HepG2 (cell line): ENCODE measurements around the gene MTHFD1L. TPM values are rescaled to one million over a fixed set of nuclear protein-coding genes. Genes with fewer than 3 reads are reported as not detected.
A peak's percentile ranks its signal among the peaks of the same experiment; 100 is the strongest.

Source experiments
- AGO1 ChIP-seq: fragments of 200-400 bp; formaldehyde crosslinking; IDR thresholded peaks from 2 replicates; pipeline ENCODE4 v1.6.1; 2017; ENCODE audit warnings: mild to moderate bottlenecking, low read depth, low read length, moderate library complexity; ENCODE audit not compliant: poor library complexity, severe bottlenecking
- HOXA3 ChIP-seq: sonication (generic); formaldehyde crosslinking; IDR thresholded peaks from 2 replicates; pipeline ENCODE4 v1.5.0; 2020; ENCODE audit warnings: missing genetic modification reagents
- HOXA7 ChIP-seq: sonication (generic); formaldehyde crosslinking; IDR thresholded peaks from 2 replicates; pipeline ENCODE4 v1.8.1; 2022; ENCODE audit warnings: mild to moderate bottlenecking, missing genetic modification reagents, moderate library complexity
- MIER3 ChIP-seq: IDR thresholded peaks from 2 replicates; pipeline ENCODE4 v1.6.1; 2016; ENCODE audit warnings: missing compliant biosample characterization, borderline replicate concordance
- RCOR2 ChIP-seq: IDR thresholded peaks from 2 replicates; pipeline ENCODE4 v1.6.1; 2016; ENCODE audit warnings: missing biosample characterization, missing genetic modification reagents
- ZNF317 ChIP-seq: sonication (generic); formaldehyde crosslinking; IDR thresholded peaks from 2 replicates; pipeline ENCODE4 v1.5.0; 2020; ENCODE audit warnings: mild to moderate bottlenecking, missing genetic modification reagents
- ZNF629 ChIP-seq: sonication (generic); formaldehyde crosslinking; conservative IDR thresholded peaks from 2 replicates; pipeline ENCODE4 v1.5.0; 2020; ENCODE audit warnings: missing genetic modification reagents
- ZNF83 ChIP-seq: sonication (generic); formaldehyde crosslinking; IDR thresholded peaks from 2 replicates; pipeline ENCODE4 v1.4.0; 2020; ENCODE audit warnings: missing genetic modification reagents, mild to moderate bottlenecking, borderline replicate concordance
- ZNF841 ChIP-seq: sonication (generic); formaldehyde crosslinking; IDR thresholded peaks from 2 replicates; pipeline ENCODE4 v1.8.1; 2023; ENCODE audit warnings: missing genetic modification reagents, borderline replicate concordance
- ZSCAN9 ChIP-seq: IDR thresholded peaks from 2 replicates; pipeline ENCODE4 v1.6.1; 2016; ENCODE audit warnings: borderline replicate concordance
- polyA plus RNA-seq, 8 experiments: library from polyadenylated mRNA; depleted of rRNA in 3 of 8; stranded (reverse) in 7 of 8; unstranded in 1 of 8; fragments of >200 nt; fragmentation: Illumina TruSeq in 4 of 8; extraction: Trizol in 4 of 8; gene quantifications; 2 replicates each; pipeline versions ENCODE4 v1.2.1 to v1.2.3, GENCODE V29; 2011 to 2016; ENCODE audit warnings: low read depth in 4 of 8, missing spikeins in 1 of 8, mixed read lengths in 1 of 8; ENCODE audit not compliant: insufficient read depth in 1 of 8
- total RNA-seq, 5 experiments: library from RNA; depleted of rRNA; stranded (reverse); fragments of >200 nt; fragmentation: Illumina TruSeq; extraction: Trizol; gene quantifications; 2 replicates each; pipeline ENCODE4 v1.2.3, GENCODE V29; 2016; ENCODE audit warnings: low read depth in 1 of 5
- TF ChIP-seq, protein P1 (sequence below): sonication (generic); formaldehyde crosslinking; IDR thresholded peaks from 2 replicates; pipeline ENCODE4 v1.5.1; 2020; ENCODE audit warnings: mild to moderate bottlenecking, missing genetic modification reagents, borderline replicate concordance
- TF ChIP-seq, protein P2 (sequence below): sonication (generic); formaldehyde crosslinking; IDR thresholded peaks from 2 replicates; pipeline ENCODE4 v1.5.0; 2020; ENCODE audit warnings: mild to moderate bottlenecking, missing genetic modification reagents, borderline replicate concordance
- TF ChIP-seq, protein P3 (sequence below): sonication (generic); formaldehyde crosslinking; IDR thresholded peaks from 2 replicates; pipeline ENCODE4 v1.4.0; 2020; ENCODE audit warnings: missing genetic modification reagents
- TF ChIP-seq, protein P4 (sequence below): IDR thresholded peaks from 2 replicates; pipeline ENCODE4 v1.6.1; 2016
- TF ChIP-seq, protein P5 (sequence below): sonication (generic); formaldehyde crosslinking; IDR thresholded peaks from 2 replicates; pipeline ENCODE4 v1.8.0; 2022; ENCODE audit warnings: missing genetic modification reagents, mild to moderate bottlenecking, inconsistent platforms, borderline replicate concordance

MTHFD1L gene
- total and polyA plus RNA-seq, 2 of the 13 experiments (the other 11 are each of a cell fraction or from before 2014, with no cell fraction given) = 24.0 to 39.6 TPM

DNA sequence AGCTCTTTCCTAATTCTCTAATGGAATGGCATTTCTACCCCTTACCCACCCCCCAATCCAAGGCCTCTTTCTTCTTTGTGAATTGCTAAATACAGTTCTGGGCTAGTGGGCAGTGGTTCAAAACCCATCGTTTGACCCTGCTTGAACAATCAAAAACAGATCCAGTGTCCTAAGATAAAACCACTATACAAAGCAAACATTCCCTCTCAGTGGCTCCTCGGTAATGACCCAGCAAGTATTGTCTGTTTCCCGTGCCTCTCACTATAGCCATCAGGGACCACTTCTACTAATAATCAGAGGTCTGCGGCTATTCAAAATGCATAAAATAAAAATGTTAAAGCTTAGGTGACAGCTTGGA, 230.7 kb downstream of the MTHFD1L start (continued):
- TF ChIP-seq HOXA7 (CRISPR knock-in tag) = no peak
- TF ChIP-seq, protein P1, sequence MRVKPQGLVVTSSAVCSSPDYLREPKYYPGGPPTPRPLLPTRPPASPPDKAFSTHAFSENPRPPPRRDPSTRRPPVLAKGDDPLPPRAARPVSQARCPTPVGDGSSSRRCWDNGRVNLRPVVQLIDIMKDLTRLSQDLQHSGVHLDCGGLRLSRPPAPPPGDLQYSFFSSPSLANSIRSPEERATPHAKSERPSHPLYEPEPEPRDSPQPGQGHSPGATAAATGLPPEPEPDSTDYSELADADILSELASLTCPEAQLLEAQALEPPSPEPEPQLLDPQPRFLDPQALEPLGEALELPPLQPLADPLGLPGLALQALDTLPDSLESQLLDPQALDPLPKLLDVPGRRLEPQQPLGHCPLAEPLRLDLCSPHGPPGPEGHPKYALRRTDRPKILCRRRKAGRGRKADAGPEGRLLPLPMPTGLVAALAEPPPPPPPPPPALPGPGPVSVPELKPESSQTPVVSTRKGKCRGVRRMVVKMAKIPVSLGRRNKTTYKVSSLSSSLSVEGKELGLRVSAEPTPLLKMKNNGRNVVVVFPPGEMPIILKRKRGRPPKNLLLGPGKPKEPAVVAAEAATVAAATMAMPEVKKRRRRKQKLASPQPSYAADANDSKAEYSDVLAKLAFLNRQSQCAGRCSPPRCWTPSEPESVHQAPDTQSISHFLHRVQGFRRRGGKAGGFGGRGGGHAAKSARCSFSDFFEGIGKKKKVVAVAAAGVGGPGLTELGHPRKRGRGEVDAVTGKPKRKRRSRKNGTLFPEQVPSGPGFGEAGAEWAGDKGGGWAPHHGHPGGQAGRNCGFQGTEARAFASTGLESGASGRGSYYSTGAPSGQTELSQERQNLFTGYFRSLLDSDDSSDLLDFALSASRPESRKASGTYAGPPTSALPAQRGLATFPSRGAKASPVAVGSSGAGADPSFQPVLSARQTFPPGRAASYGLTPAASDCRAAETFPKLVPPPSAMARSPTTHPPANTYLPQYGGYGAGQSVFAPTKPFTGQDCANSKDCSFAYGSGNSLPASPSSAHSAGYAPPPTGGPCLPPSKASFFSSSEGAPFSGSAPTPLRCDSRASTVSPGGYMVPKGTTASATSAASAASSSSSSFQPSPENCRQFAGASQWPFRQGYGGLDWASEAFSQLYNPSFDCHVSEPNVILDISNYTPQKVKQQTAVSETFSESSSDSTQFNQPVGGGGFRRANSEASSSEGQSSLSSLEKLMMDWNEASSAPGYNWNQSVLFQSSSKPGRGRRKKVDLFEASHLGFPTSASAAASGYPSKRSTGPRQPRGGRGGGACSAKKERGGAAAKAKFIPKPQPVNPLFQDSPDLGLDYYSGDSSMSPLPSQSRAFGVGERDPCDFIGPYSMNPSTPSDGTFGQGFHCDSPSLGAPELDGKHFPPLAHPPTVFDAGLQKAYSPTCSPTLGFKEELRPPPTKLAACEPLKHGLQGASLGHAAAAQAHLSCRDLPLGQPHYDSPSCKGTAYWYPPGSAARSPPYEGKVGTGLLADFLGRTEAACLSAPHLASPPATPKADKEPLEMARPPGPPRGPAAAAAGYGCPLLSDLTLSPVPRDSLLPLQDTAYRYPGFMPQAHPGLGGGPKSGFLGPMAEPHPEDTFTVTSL = peak; percentile 73; the same call in 1 of the 2 replicates
- 0 out of 2 replicates have a peak, but pooled peaks have one; percentile 33 for TF ChIP-seq HOXA3 (CRISPR knock-in tag)
- TF ChIP-seq ZNF629 (CRISPR knock-in tag) = no peak
- TF ChIP-seq, protein P2, sequence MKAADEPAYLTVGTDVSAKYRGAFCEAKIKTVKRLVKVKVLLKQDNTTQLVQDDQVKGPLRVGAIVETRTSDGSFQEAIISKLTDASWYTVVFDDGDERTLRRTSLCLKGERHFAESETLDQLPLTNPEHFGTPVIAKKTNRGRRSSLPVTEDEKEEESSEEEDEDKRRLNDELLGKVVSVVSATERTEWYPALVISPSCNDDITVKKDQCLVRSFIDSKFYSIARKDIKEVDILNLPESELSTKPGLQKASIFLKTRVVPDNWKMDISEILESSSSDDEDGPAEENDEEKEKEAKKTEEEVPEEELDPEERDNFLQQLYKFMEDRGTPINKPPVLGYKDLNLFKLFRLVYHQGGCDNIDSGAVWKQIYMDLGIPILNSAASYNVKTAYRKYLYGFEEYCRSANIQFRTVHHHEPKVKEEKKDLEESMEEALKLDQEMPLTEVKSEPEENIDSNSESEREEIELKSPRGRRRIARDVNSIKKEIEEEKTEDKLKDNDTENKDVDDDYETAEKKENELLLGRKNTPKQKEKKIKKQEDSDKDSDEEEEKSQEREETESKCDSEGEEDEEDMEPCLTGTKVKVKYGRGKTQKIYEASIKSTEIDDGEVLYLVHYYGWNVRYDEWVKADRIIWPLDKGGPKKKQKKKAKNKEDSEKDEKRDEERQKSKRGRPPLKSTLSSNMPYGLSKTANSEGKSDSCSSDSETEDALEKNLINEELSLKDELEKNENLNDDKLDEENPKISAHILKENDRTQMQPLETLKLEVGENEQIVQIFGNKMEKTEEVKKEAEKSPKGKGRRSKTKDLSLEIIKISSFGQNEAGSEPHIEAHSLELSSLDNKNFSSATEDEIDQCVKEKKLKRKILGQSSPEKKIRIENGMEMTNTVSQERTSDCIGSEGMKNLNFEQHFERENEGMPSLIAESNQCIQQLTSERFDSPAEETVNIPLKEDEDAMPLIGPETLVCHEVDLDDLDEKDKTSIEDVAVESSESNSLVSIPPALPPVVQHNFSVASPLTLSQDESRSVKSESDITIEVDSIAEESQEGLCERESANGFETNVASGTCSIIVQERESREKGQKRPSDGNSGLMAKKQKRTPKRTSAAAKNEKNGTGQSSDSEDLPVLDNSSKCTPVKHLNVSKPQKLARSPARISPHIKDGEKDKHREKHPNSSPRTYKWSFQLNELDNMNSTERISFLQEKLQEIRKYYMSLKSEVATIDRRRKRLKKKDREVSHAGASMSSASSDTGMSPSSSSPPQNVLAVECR (CRISPR knock-in tag) = no peak
- TF ChIP-seq, protein P3, sequence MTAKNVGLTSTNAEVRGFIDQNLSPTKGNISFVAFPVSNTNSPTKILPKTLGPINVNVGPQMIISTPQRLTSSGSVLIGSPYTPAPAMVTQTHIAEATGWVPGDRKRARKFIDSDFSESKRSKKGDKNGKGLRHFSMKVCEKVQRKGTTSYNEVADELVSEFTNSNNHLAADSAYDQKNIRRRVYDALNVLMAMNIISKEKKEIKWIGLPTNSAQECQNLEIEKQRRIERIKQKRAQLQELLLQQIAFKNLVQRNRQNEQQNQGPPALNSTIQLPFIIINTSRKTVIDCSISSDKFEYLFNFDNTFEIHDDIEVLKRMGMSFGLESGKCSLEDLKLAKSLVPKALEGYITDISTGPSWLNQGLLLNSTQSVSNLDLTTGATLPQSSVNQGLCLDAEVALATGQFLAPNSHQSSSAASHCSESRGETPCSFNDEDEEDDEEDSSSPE (CRISPR knock-in tag) = no peak
- TF ChIP-seq ZNF841 (CRISPR knock-in tag) = no peak
- TF ChIP-seq RCOR2 (CRISPR knock-in tag) = peak; percentile 75
- TF ChIP-seq, protein P4, sequence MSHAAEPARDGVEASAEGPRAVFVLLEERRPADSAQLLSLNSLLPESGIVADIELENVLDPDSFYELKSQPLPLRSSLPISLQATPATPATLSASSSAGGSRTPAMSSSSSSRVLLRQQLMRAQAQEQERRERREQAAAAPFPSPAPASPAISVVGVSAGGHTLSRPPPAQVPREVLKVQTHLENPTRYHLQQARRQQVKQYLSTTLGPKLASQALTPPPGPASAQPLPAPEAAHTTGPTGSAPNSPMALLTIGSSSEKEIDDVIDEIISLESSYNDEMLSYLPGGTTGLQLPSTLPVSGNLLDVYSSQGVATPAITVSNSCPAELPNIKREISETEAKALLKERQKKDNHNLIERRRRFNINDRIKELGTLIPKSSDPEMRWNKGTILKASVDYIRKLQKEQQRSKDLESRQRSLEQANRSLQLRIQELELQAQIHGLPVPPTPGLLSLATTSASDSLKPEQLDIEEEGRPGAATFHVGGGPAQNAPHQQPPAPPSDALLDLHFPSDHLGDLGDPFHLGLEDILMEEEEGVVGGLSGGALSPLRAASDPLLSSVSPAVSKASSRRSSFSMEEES (CRISPR knock-in tag) = no peak; the same call in 1 of the 2 replicates
- TF ChIP-seq MIER3 (CRISPR knock-in tag) = 0 out of 2 replicates have a peak, but pooled peaks have one; percentile 35
- TF ChIP-seq AGO1 = no peak
- 0 out of 2 replicates have a peak, but pooled peaks have one; percentile 42 for TF ChIP-seq ZSCAN9 (CRISPR knock-in tag)
- TF ChIP-seq, protein P5, sequence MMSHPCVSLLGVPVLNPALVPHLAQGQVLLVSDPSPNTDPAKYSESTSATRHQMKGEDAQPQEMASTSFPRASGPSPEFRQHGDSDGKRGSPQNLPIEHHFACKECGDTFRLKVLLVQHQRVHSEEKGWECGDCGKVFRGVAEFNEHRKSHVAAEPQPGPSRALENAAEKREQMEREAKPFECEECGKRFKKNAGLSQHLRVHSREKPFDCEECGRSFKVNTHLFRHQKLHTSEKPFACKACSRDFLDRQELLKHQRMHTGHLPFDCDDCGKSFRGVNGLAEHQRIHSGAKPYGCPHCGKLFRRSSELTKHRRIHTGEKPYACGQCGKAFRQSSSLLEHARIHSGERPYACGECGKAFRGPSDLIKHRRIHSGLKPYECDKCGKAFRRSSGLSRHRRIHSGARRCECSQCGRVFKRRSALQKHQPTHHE (CRISPR knock-in tag) = no peak
- TF ChIP-seq ZNF317 (CRISPR knock-in tag) = 0 out of 2 replicates have a peak, but pooled peaks have one; percentile 58
- no peak for TF ChIP-seq ZNF83 (CRISPR knock-in tag)
